GM21447 (cell line): ENCODE data around the gene HOXA11.

Source experiments
- ATAC-seq: cut with Tn5 transposase; IDR thresholded peaks from one replicate; pipeline ENCODE4 v1.9.1; 2021; ENCODE audit not compliant: unreplicated experiment

The HOXA11 gene

GRCh38 chr7:27194002-27194352 is 8.9 kb upstream of the HOXA11 start:
- ATAC-seq = no peak

- no peak for ATAC-seq
These were observed 8.4 kb upstream of the HOXA11 start for GRCh38 chr7:27193335-27194001.

GRCh38 chr7:27192546-27193334 is 7.7 kb upstream of the HOXA11 start:
- no peak for ATAC-seq

- no peak for ATAC-seq
These were observed 7.0 kb upstream of the HOXA11 start for GRCh38 chr7:27191833-27192545.

GRCh38 chr7:27191161-27191731 is 6.2 kb upstream of the HOXA11 start:
- ATAC-seq = no peak

- ATAC-seq = no peak
These were observed 5.1 kb upstream of the HOXA11 start for GRCh38 chr7:27189997-27190748.

- ATAC-seq = no peak
These were observed 4.4 kb upstream of the HOXA11 start for GRCh38 chr7:27189295-27189996.

GRCh38 chr7:27188386-27189294 is 3.6 kb upstream of the HOXA11 start:
- ATAC-seq = no peak

- ATAC-seq = no peak
These were observed 2.7 kb upstream of the HOXA11 start for GRCh38 chr7:27187475-27188385.

- no peak for ATAC-seq
These were observed 1.8 kb upstream of the HOXA11 start for GRCh38 chr7:27186668-27187474.

GRCh38 chr7:27185854-27186667 is 1.0 kb upstream of the HOXA11 start:
- ATAC-seq = no peak

GRCh38 chr7:27184337-27185012 is 557 bp downstream of the HOXA11 start:
- no peak for ATAC-seq

- ATAC-seq = no peak
These were observed 1.2 kb downstream of the HOXA11 start for GRCh38 chr7:27183682-27184336.

- ATAC-seq = no peak
These were observed 2.0 kb downstream of the HOXA11 start for GRCh38 chr7:27182861-27183681.
